ENCODE data around the gene CD84.

The CD84 gene

DNA sequence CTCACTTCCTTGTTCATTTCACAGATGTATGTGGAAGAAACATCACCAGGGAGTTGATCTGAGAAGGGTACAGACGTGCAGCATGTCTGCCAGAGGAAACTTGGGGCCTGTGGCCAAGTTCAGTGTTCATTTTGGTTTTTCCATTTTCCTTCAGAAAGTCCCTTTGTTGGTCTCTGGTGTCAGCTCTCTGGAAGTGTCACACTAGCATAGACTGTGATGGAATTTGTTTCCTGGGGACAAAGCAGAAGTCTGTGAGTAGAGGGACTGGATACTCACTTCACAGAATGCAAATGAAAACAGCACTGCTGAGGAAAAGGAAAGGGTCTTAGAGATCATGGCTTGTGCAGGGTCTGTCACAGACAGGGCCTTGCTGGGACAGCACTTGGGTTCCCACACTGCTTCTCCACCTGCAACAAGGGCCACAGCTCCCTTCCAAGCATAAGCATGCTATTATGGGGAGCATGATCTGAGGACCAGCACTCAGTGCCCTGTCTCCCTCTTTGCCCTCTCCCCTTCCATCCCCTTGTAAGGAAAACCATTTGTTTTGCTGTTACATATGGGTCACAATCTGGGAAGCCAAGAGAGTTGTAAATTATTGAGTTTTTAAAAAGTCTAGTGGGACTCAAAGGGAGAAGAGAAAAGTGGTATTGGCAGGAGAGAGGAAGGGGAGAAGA lies 31.4 kb upstream of the CD84 start:
- TF ChIP-seq CTCF (IDR thresholded peaks at IDR 0.05; ENCODE audit: insufficient read depth, low read length, poor library complexity, severe bottlenecking) = no peak
- Histone ChIP-seq H3K27ac (ENCODE audit: low read depth, low read length) (0 out of 2 replicates have a peak overlapping the region, but pooled peaks have one; percentile 3), H3F3A (ENCODE audit: insufficient read depth) (peaks cover 4% of the 10 kb centered on the region; the same call in 1 of the 2 replicates), H3K79me2 (ENCODE audit: insufficient read depth, low read length) (no peaks in the 10 kb centered on the region), H3K27me3 (ENCODE audit: low read length) (no peaks in the 10 kb centered on the region), H3K4me2 (ENCODE audit: low read depth, low read length, poor library complexity, severe bottlenecking) (no peak overlapping the region), H2AFZ (ENCODE audit: low read depth, low read length, severe bottlenecking) (no peak overlapping the region), H3K9ac (ENCODE audit: low read length) (no peak overlapping the region), H3K36me3 (ENCODE audit: low read length) (no peaks in the 10 kb centered on the region; the same call in 1 of the 2 replicates), H3K4me3 (ENCODE audit: insufficient read depth, low read length, poor library complexity, severe bottlenecking) (no peak overlapping the region), H4K20me1 (ENCODE audit: low read depth, low read length) (no peaks in the 10 kb centered on the region), H3K9me2 (replicated peaks; ENCODE audit: insufficient read depth, low read length) (no peaks in the 10 kb centered on the region), H3K9me3 (ENCODE audit: insufficient read depth, low read length) (no peaks in the 10 kb centered on the region)

GRCh38 chr1:160608941-160609340 lies 29.6 kb upstream of the CD84 start:
- no peaks in the 10 kb centered on the region for H3K79me2 ChIP-seq (ENCODE audit: insufficient read depth, low read length)
- 0 out of 2 replicates have a peak overlapping the region, but pooled peaks have one; percentile 5 for H3K27ac ChIP-seq (ENCODE audit: low read depth, low read length)
- H3K9me2 ChIP-seq (replicated peaks; ENCODE audit: insufficient read depth, low read length) = no peaks in the 10 kb centered on the region
- H3K9ac ChIP-seq (ENCODE audit: low read length) = no peak overlapping the region
- no peak for TF ChIP-seq EZH2phosphoT487 (conservative IDR thresholded peaks at IDR 0.05; ENCODE audit: low read length)
- TF ChIP-seq CTCF (IDR thresholded peaks at IDR 0.05; ENCODE audit: insufficient read depth, low read length, poor library complexity, severe bottlenecking) = no peak
- H2AFZ ChIP-seq (ENCODE audit: low read depth, low read length, severe bottlenecking) = no peak overlapping the region
- H3K9me3 ChIP-seq (ENCODE audit: insufficient read depth, low read length) = no peaks in the 10 kb centered on the region
- no peaks in the 10 kb centered on the region for H4K20me1 ChIP-seq (ENCODE audit: low read depth, low read length)
- H3K4me3 ChIP-seq (ENCODE audit: insufficient read depth, low read length, poor library complexity, severe bottlenecking) = no peak overlapping the region
- H3K27me3 ChIP-seq (ENCODE audit: low read length) = no peaks in the 10 kb centered on the region
- H3K36me3 ChIP-seq (ENCODE audit: low read length) = peaks cover 4% of the 10 kb centered on the region; the same call in 1 of the 2 replicates
- peaks cover 4% of the 10 kb centered on the region; the same call in 1 of the 2 replicates for H3F3A ChIP-seq (ENCODE audit: insufficient read depth)
- H3K4me2 ChIP-seq (ENCODE audit: low read depth, low read length, poor library complexity, severe bottlenecking) = no peak overlapping the region

- Histone ChIP-seq H3K9ac (ENCODE audit: low read length) (no peak overlapping the region), H3K36me3 (ENCODE audit: low read length) (peaks cover 7% of the 10 kb centered on the region; the same call in 1 of the 2 replicates), H3K9me3 (ENCODE audit: insufficient read depth, low read length) (no peaks in the 10 kb centered on the region), H3K9me2 (replicated peaks; ENCODE audit: insufficient read depth, low read length) (no peaks in the 10 kb centered on the region), H3K79me2 (ENCODE audit: insufficient read depth, low read length) (no peaks in the 10 kb centered on the region), H3K4me3 (ENCODE audit: insufficient read depth, low read length, poor library complexity, severe bottlenecking) (no peak overlapping the region), H3K27me3 (ENCODE audit: low read length) (no peaks in the 10 kb centered on the region), H3F3A (ENCODE audit: insufficient read depth) (peaks cover 4% of the 10 kb centered on the region; the same call in 1 of the 2 replicates), H3K4me2 (ENCODE audit: low read depth, low read length, poor library complexity, severe bottlenecking) (no peak overlapping the region), H2AFZ (ENCODE audit: low read depth, low read length, severe bottlenecking) (no peak overlapping the region), H3K27ac (ENCODE audit: low read depth, low read length) (0 out of 2 replicates have a peak overlapping the region, but pooled peaks have one; percentile 16), H4K20me1 (ENCODE audit: low read depth, low read length) (no peaks in the 10 kb centered on the region)
- TF ChIP-seq EZH2phosphoT487 (conservative IDR thresholded peaks at IDR 0.05; ENCODE audit: low read length) (no peak), CTCF (IDR thresholded peaks at IDR 0.05; ENCODE audit: insufficient read depth, low read length, poor library complexity, severe bottlenecking) (no peak)
Measured at GRCh38 chr1:160608514-160608913, 29.2 kb upstream of the CD84 start.
